ENCODE results near the gene IQCB1.

- TF ChIP-seq POLR2A (IDR thresholded peaks at IDR 0.05) (no peak), CTCF (IDR thresholded peaks at IDR 0.05) (no peak)
These were observed 110.7 kb downstream of the IQCB1 start for GRCh38 chr3:121724130-121724529.
